HCT116 (cell line): ENCODE data around the gene DHRS11. TPM values are rescaled to one million over a fixed set of nuclear protein-coding genes. Genes with fewer than 3 reads are reported as not detected.

Experiments used
- ATAC-seq: fragments of 200-7000 bp; cut with Tn5 transposase; 2 replicates; pipeline ENCODE4 v1.9.1; 2020; ENCODE audit warnings: mild to moderate bottlenecking, moderate library complexity
- BruUV-seq: library from RNA; stranded (reverse); fragments of 400-500 nt; replicated peaks from 2 replicates; lab custom pipeline; 2021; lab: Mats Ljungman, UMichigan
- CTCF ChIA-PET: fragments of 300-600 bp; sonication (Branson Sonifier 250); formaldehyde crosslinking; loops from one replicate; lab custom pipeline; 2021; ENCODE audit warnings: antibody characterized with exemption; lab: Charles Lee
- POLR2A ChIA-PET: fragments of 300-600, 350-600 bp; sonication (Branson Sonifier 250); formaldehyde crosslinking; loops from one replicate; lab custom pipeline; 2021; ENCODE audit warnings: antibody characterized with exemption; lab: Charles Lee
- RAD21 ChIA-PET, 2 experiments: fragments of 300-600 bp; sonication (Branson Sonifier 250); formaldehyde crosslinking; loops; one replicate each; lab custom pipeline; 2023; ENCODE audit warnings: low total read pairs in 2 of 2; ENCODE audit not compliant: uncharacterized antibody in 2 of 2, unreplicated experiment in 2 of 2, low non-redundant PET in 1 of 2; lab: Charles Lee
- DNase-seq: peaks from one replicate; pipeline ENCODE4 v3.0.0-alpha.2; 2010; ENCODE audit warnings: low read depth, low spot score
- H2AFZ ChIP-seq: fragments of 200-600 bp; shearing (Covaris generic), sonication (generic); 2 replicates; pipeline ENCODE4 v1.6.1; 2017; ENCODE audit warnings: low read depth, mixed run types, mixed read lengths, antibody characterized with exemption, low read length; ENCODE audit not compliant: poor library complexity, severe bottlenecking
- H3K27ac ChIP-seq: 2 replicates; pipeline ENCODE4 v1.5.1; 2012; ENCODE audit warnings: low read depth, low read length
- H3K27me3 ChIP-seq: fragments of 200-600 bp; sonication (generic); 2 replicates; pipeline ENCODE4 v1.6.1; 2016; ENCODE audit warnings: mixed run types, low read length, mixed read lengths; ENCODE audit not compliant: insufficient read depth
- H3K36me3 ChIP-seq, 2 experiments: fragments of 200-500 bp in 1 of 2; fragments of 200-600 bp in 1 of 2; sonication (Bioruptor generic) in 1 of 2; sonication (generic) in 1 of 2; 2 replicates each; pipeline versions ENCODE4 v1.5.1 to v1.6.1; 2014 to 2016; ENCODE audit warnings: low read length in 2 of 2, inconsistent platforms in 1 of 2, mixed read lengths in 1 of 2, mixed run types in 1 of 2; ENCODE audit not compliant: insufficient read depth in 2 of 2, control insufficient read depth in 1 of 2
- H3K4me1 ChIP-seq, 2 experiments: fragments of 200-600 bp in 1 of 2; sonication (generic) in 1 of 2; 2 replicates each; pipeline versions ENCODE4 v1.5.1 to v1.6.1; 2012 to 2017; ENCODE audit warnings: low read length in 2 of 2, inconsistent platforms in 1 of 2, mild to moderate bottlenecking in 1 of 2, mixed read lengths in 1 of 2, mixed run types in 1 of 2, moderate library complexity in 1 of 2; ENCODE audit not compliant: insufficient read depth in 2 of 2, control insufficient read depth in 1 of 2
- H3K4me2 ChIP-seq: fragments of 200-600 bp; sonication (generic); 2 replicates; pipeline ENCODE4 v1.6.1; 2017; ENCODE audit warnings: mixed run types, low read length, mixed read lengths
- H3K4me3 ChIP-seq, 2 experiments: fragments of 200-600 bp in 1 of 2; sonication (generic) in 1 of 2; replicated peaks in 1 of 2; 2 replicates each; pipeline ENCODE4 v1.5.1; 2011 to 2016; ENCODE audit warnings: low read length in 2 of 2, control low read depth in 1 of 2, low read depth in 1 of 2, mild to moderate bottlenecking in 1 of 2, mixed read lengths in 1 of 2, mixed run types in 1 of 2
- H3K79me2 ChIP-seq: fragments of 200-600 bp; sonication (generic); 2 replicates; pipeline ENCODE4 v1.6.1; 2017; ENCODE audit warnings: mild to moderate bottlenecking, mixed run types, low read length, moderate library complexity, mixed read lengths; ENCODE audit not compliant: insufficient read depth
- H3K9ac ChIP-seq: fragments of 200-600 bp; sonication (generic); 2 replicates; pipeline ENCODE4 v1.6.1; 2016; ENCODE audit warnings: low read length, mixed read lengths
- H3K9me2 ChIP-seq: fragments of 200-600 bp; sonication (generic), shearing (Covaris generic); 2 replicates; pipeline ENCODE4 v1.6.1; 2017; ENCODE audit warnings: mixed run types, mild to moderate bottlenecking, moderate library complexity; ENCODE audit not compliant: insufficient read depth
- H3K9me3 ChIP-seq, 2 experiments: fragments of 200-500 bp in 1 of 2; fragments of 200-600 bp in 1 of 2; sonication (Bioruptor generic) in 1 of 2; sonication (generic) in 1 of 2; 2 replicates each; pipeline ENCODE4 v1.6.1; 2014 to 2017; ENCODE audit warnings: low read length in 2 of 2, mixed read lengths in 2 of 2, inconsistent platforms in 1 of 2, low read depth in 1 of 2, mild to moderate bottlenecking in 1 of 2, mixed run types in 1 of 2, moderate library complexity in 1 of 2; ENCODE audit not compliant: control insufficient read depth in 1 of 2, insufficient read depth in 1 of 2
- H4K20me1 ChIP-seq: fragments of 200-600 bp; sonication (generic), shearing (Covaris generic); 2 replicates; pipeline ENCODE4 v1.6.1; 2017; ENCODE audit warnings: mixed run types, mild to moderate bottlenecking, moderate library complexity; ENCODE audit not compliant: insufficient read depth
- ATF3 ChIP-seq: IDR thresholded peaks from 2 replicates; pipeline ENCODE4 v1.6.1; 2012
- CTCF ChIP-seq, 3 experiments: fragments of 200-600 bp in 1 of 3; sonication (generic) in 1 of 3; IDR thresholded peaks in 2 of 3; conservative IDR thresholded peaks in 1 of 3; 2 replicates each; pipeline ENCODE4 v1.5.1; 2012 to 2017; ENCODE audit warnings: low read depth in 2 of 3, low read length in 2 of 3, antibody characterized with exemption in 1 of 3, borderline replicate concordance in 1 of 3, control low read depth in 1 of 3, mild to moderate bottlenecking in 1 of 3, mixed read lengths in 1 of 3, mixed run types in 1 of 3, moderate library complexity in 1 of 3; ENCODE audit not compliant: insufficient read depth in 1 of 3
- EGR1 ChIP-seq: IDR thresholded peaks from 2 replicates; pipeline ENCODE4 v1.6.1; 2012; ENCODE audit warnings: low read depth
- ELF1 ChIP-seq: IDR thresholded peaks from 2 replicates; pipeline ENCODE4 v1.6.1; 2012; ENCODE audit warnings: low read depth, borderline replicate concordance
- FOSL1 ChIP-seq: IDR thresholded peaks from 2 replicates; pipeline ENCODE4 v1.6.1; 2012; ENCODE audit warnings: low read depth
- MAX ChIP-seq: IDR thresholded peaks from 2 replicates; pipeline ENCODE4 v1.6.1; 2012
- SIN3A ChIP-seq: IDR thresholded peaks from 2 replicates; pipeline ENCODE4 v1.6.1; 2012; ENCODE audit warnings: low read depth
- SP1 ChIP-seq: IDR thresholded peaks from 2 replicates; pipeline ENCODE4 v1.6.1; 2012; ENCODE audit warnings: low read depth
- SRF ChIP-seq: IDR thresholded peaks from 2 replicates; pipeline ENCODE4 v1.6.1; 2012; ENCODE audit warnings: low read depth
- YY1 ChIP-seq: IDR thresholded peaks from 2 replicates; pipeline ENCODE4 v1.6.1; 2011; ENCODE audit warnings: low read length, low read depth, moderate library complexity, mild to moderate bottlenecking; ENCODE audit not compliant: insufficient replicate concordance; ENCODE audit errors: extremely low read depth
- ZBTB33 ChIP-seq: IDR thresholded peaks from 2 replicates; pipeline ENCODE4 v1.6.1; 2011; ENCODE audit warnings: mild to moderate bottlenecking, low read length, moderate library complexity; ENCODE audit not compliant: insufficient replicate concordance; ENCODE audit errors: extremely low read depth
- ZNF274 ChIP-seq: fragments of 200-500 bp; sonication (Bioruptor generic); IDR thresholded peaks from 2 replicates; pipeline ENCODE4 v1.6.1; 2014; ENCODE audit warnings: mild to moderate bottlenecking, low read depth, low read length, inconsistent platforms
- intact Hi-C: fragments of 100-400 bp; cut with micrococcal nuclease; formaldehyde crosslinking; loops from 2 replicates; pipeline ENCODE4 v1.10.0; 2022
- total RNA-seq: library from RNA; stranded (reverse); gene quantifications from one replicate; pipeline ENCODE4 v1.2.1, GENCODE V29; 2021; ENCODE audit not compliant: unreplicated experiment

The DHRS11 gene
- total RNA-seq, 1 experiment from 2014 or later: 21.5 TPM

GRCh38 chr17:36598951-36599401 is 7.3 kb downstream of the DHRS11 start:
- no TSS peak for BruUV-seq
- intact Hi-C loops: no loop called here
- no peak overlapping the region for H3K9ac ChIP-seq
- H3K4me2 ChIP-seq: no peak overlapping the region
- H4K20me1 ChIP-seq: no peaks in the 10 kb centered on the region
- no peak overlapping the region for H3K4me3 ChIP-seq
- H3K36me3 ChIP-seq: peaks cover 0 to 18% of the 10 kb centered on the region in 2 experiments; a peak in 2 of 4 replicates
- no peak for TF ChIP-seq SIN3A
- TF ChIP-seq MAX: no peak
- TF ChIP-seq YY1: no peak
- TF ChIP-seq SRF: no peak
- TF ChIP-seq SP1: no peak
- TF ChIP-seq EGR1: no peak
- TF ChIP-seq, all 23 proteins: peak for 0
- no peaks in the 10 kb centered on the region for H3K9me3 ChIP-seq
- no peak overlapping the region; the same call in 1 of the 2 replicates for H3K27ac ChIP-seq
- DNase-seq (no peak), ATAC-seq (no peak)
- peaks cover 5 to 22% of the 10 kb centered on the region in 2 experiments; a peak in 3 of 4 replicates for H3K4me1 ChIP-seq
- no peak overlapping the region for H2AFZ ChIP-seq
- H3K9me2 ChIP-seq: no peaks in the 10 kb centered on the region
- ChIA-PET POLR2A (no interaction called here), RAD21 (no interaction called here), CTCF (no interaction called here)
- no peaks in the 10 kb centered on the region for H3K27me3 ChIP-seq
- H3K79me2 ChIP-seq: peaks cover 33% of the 10 kb centered on the region

GRCh38 chr17:36599546-36600250 is 8.0 kb downstream of the DHRS11 start:
- Histone ChIP-seq H2AFZ (no peak overlapping the region), H3K9me3 (no peaks in the 10 kb centered on the region), H3K9ac (no peak overlapping the region), H3K36me3 (peaks cover 0 to 21% of the 10 kb centered on the region in 2 experiments; a peak in 2 of 4 replicates), H3K79me2 (peaks cover 38% of the 10 kb centered on the region), H3K27ac (peak overlapping the region; percentile 81; the same call in 1 of the 2 replicates), H3K4me1 (peaks cover 5 to 22% of the 10 kb centered on the region in 2 experiments; a peak in 3 of 4 replicates), H4K20me1 (no peaks in the 10 kb centered on the region), H3K27me3 (no peaks in the 10 kb centered on the region), H3K4me2 (no peak overlapping the region), H3K9me2 (no peaks in the 10 kb centered on the region), H3K4me3 (no peak overlapping the region)
- ChIA-PET CTCF (interaction anchor here (3.7 kb wide), 1 partner anchor 447 kb away, joined by 17 read pairs; no protein-coding TSS in a partner anchor), POLR2A (no interaction called here), RAD21 (no interaction called here)
- no peak for DNase-seq
- BruUV-seq: no TSS peak
- no peak for ATAC-seq
- intact Hi-C loops: loop anchor here (5.0 kb wide), 1 partner anchor 52 kb away; no protein-coding TSS in a partner anchor
- TF ChIP-seq ELF1 (no peak), ZNF274 (no peak), ZBTB33 (no peak), ATF3 (no peak), FOSL1 (no peak), CTCF (IDR thresholded peaks at IDR 0.05 in 2 of 3, conservative IDR thresholded peaks at IDR 0.05 in 1 of 3; ENCODE audit: borderline replicate concordance in 1 of 3, insufficient read depth in 1 of 3, low read depth in 2 of 3, low read length in 2 of 3) (no peak), EGR1 (no peak), YY1 (no peak)
